Peyer's patch (tissue), 4 donors: ENCODE measurements around the gene SLC25A23.

ENCODE experiments used
- POLR2A ChIP-seq, 2 donors: fragments of 450-650 bp; IDR thresholded peaks; one replicate each; pipeline ENCODE4 v1.5.1; 2017; ENCODE audit warnings: antibody characterized with exemption in 2 of 2, mild to moderate bottlenecking in 2 of 2, moderate library complexity in 2 of 2
- TF ChIP-seq, protein P1 (sequence below), 6 experiments: fragments of 450-650 bp in 4 of 6; fragments of 200-600 bp in 2 of 6; sonication (generic) in 1 of 6; IDR thresholded peaks; one replicate each; pipeline ENCODE4 v1.5.1; 2017 to 2019; ENCODE audit warnings: antibody characterized with exemption in 6 of 6, mild to moderate bottlenecking in 3 of 6, moderate library complexity in 1 of 6

DNA sequence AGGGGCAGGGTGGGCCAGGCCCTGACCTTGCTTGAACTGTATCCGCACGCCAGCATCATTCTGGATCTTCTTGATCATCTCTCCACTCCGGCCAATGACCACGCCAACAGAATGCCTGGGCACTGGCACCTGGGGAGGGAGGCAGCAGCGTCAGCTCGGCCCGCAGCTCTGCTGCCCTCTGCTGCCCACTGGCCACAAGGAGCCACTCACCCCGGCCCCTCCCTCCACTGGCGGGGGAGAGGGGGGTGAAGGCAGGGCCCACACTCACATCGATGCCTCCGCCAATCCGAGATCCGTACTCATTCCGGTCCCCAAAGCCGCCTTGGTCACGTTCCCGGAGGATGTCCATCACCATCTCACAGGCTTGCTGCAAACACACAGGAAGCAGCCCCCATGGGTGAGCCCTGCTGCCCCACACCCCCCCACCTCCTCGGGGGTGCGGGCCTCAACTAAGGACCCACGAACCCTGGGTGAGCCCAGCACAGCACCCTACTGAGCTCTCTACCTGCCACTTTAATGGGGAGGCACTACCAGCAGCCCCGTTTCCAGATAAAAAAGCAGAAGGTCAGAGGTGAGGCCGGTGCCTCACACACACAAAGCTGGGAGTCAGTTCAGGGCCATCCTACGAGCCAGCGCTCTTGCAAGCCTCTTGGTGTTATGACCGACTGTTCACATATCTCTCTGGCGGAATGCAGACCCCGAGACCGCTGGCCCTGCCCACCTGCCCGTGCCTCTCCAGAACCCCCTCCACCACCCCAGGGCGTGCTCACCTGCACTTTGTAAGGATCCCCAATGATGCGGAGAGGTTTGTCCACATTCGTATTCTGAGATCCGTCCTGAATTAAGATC lies 41.7 kb downstream of the SLC25A23 start:
- TF ChIP-seq, protein P1, sequence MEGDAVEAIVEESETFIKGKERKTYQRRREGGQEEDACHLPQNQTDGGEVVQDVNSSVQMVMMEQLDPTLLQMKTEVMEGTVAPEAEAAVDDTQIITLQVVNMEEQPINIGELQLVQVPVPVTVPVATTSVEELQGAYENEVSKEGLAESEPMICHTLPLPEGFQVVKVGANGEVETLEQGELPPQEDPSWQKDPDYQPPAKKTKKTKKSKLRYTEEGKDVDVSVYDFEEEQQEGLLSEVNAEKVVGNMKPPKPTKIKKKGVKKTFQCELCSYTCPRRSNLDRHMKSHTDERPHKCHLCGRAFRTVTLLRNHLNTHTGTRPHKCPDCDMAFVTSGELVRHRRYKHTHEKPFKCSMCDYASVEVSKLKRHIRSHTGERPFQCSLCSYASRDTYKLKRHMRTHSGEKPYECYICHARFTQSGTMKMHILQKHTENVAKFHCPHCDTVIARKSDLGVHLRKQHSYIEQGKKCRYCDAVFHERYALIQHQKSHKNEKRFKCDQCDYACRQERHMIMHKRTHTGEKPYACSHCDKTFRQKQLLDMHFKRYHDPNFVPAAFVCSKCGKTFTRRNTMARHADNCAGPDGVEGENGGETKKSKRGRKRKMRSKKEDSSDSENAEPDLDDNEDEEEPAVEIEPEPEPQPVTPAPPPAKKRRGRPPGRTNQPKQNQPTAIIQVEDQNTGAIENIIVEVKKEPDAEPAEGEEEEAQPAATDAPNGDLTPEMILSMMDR (IDR thresholded peaks at IDR 0.05): peak in 3 of 6 experiments; percentile 32 to 42 (median 35)
- TF ChIP-seq POLR2A (IDR thresholded peaks at IDR 0.05): no peak
